Activated CD4-positive, alpha-beta T cell treated with anti-CD3 and anti-CD28 coated beads, Interleukin-10, Interleukin-2, amounts not matched to agents 100 ng/mL and 50 ng/mL, durations not matched to agents 16 hours and 8 hours (primary cell): ENCODE data around the gene CEP128.

Experiments
- DNase-seq: peaks from one replicate; pipeline ENCODE4 v3.0.0-alpha.2; 2020

CEP128 gene

GRCh38 chr14:80536456-80536855 is 405.1 kb downstream of the CEP128 start:
- no peak for DNase-seq

- DNase-seq: no peak
Measured at GRCh38 chr14:80535171-80535570, 406.4 kb downstream of the CEP128 start.

GRCh38 chr14:80523518-80524117 is 417.9 kb downstream of the CEP128 start:
- DNase-seq: no peak

GRCh38 chr14:80522936-80523335 is 418.6 kb downstream of the CEP128 start:
- DNase-seq: no peak

- DNase-seq: no peak
Measured at GRCh38 chr14:80522411-80522810, 419.1 kb downstream of the CEP128 start.

- no peak for DNase-seq
Measured at GRCh38 chr14:80521456-80521855, 420.1 kb downstream of the CEP128 start.

GRCh38 chr14:80519002-80519401 is 422.5 kb downstream of the CEP128 start:
- DNase-seq: no peak

GRCh38 chr14:80518173-80518572 is 423.4 kb downstream of the CEP128 start:
- no peak for DNase-seq

GRCh38 chr14:80507292-80507869 is 434.2 kb downstream of the CEP128 start:
- no peak for DNase-seq

GRCh38 chr14:80504781-80505180 is 436.8 kb downstream of the CEP128 start:
- DNase-seq: no peak

GRCh38 chr14:80498533-80498932 is 443.0 kb downstream of the CEP128 start:
- no peak for DNase-seq

GRCh38 chr14:80496090-80496489 is 445.4 kb downstream of the CEP128 start:
- DNase-seq: no peak

GRCh38 chr14:80494769-80495168 is 446.8 kb downstream of the CEP128 start:
- no peak for DNase-seq

GRCh38 chr14:80493620-80494019 is 447.9 kb downstream of the CEP128 start:
- DNase-seq: no peak

- no peak for DNase-seq
Measured at GRCh38 chr14:80491650-80492049, 449.9 kb downstream of the CEP128 start.

GRCh38 chr14:80491131-80491530 is 450.4 kb downstream of the CEP128 start:
- DNase-seq: peak; percentile 28

- DNase-seq: no peak
Measured at GRCh38 chr14:80489513-80489912, 452.0 kb downstream of the CEP128 start.

- no peak for DNase-seq
Measured at GRCh38 chr14:80485764-80486163, 455.8 kb downstream of the CEP128 start.

GRCh38 chr14:80483331-80483730 is 458.2 kb downstream of the CEP128 start:
- DNase-seq: no peak

- DNase-seq: no peak
Measured at GRCh38 chr14:80477388-80478160, 464.0 kb downstream of the CEP128 start.

GRCh38 chr14:80475074-80475473 is 466.5 kb downstream of the CEP128 start:
- DNase-seq: peak; percentile 11

GRCh38 chr14:80468331-80469122 is 473.0 kb downstream of the CEP128 start:
- DNase-seq: no peak

GRCh38 chr14:80465546-80466220 is 475.9 kb downstream of the CEP128 start:
- no peak for DNase-seq
